GM18519 (cell line): Measurements from ENCODE around the gene KLK1.

ENCODE experiments used
- ATAC-seq: cut with Tn5 transposase; IDR thresholded peaks from one replicate; pipeline ENCODE4 v1.9.1; 2021; ENCODE audit warnings: mild to moderate bottlenecking, moderate library complexity; ENCODE audit not compliant: unreplicated experiment, low FRiP score

KLK1 gene

GRCh38 chr19:50823389-50824042 lies at the start of gene KLK1:
KLK1 (minus strand) TSS chr19:50823787; CDS start chr19:50823748, 39 bp downstream.
- no peak for ATAC-seq

DNA sequence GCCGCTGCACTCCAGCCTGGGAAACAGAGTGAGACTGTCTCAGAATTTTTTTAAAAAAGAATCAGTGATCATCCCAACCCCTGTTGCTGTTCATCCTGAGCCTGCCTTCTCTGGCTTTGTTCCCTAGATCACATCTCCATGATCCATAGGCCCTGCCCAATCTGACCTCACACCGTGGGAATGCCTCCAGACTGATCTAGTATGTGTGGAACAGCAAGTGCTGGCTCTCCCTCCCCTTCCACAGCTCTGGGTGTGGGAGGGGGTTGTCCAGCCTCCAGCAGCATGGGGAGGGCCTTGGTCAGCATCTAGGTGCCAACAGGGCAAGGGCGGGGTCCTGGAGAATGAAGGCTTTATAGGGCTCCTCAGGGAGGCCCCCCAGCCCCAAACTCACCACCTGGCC lies 49.5 kb upstream of the KLK1 start, which contains the start of gene KLK2:
Gene KLK2 (plus strand): TSS at position 384 of the 400 bp plus-strand sequence. CDS start 35 bp downstream, outside the sequence.
- ATAC-seq: no peak

DNA sequence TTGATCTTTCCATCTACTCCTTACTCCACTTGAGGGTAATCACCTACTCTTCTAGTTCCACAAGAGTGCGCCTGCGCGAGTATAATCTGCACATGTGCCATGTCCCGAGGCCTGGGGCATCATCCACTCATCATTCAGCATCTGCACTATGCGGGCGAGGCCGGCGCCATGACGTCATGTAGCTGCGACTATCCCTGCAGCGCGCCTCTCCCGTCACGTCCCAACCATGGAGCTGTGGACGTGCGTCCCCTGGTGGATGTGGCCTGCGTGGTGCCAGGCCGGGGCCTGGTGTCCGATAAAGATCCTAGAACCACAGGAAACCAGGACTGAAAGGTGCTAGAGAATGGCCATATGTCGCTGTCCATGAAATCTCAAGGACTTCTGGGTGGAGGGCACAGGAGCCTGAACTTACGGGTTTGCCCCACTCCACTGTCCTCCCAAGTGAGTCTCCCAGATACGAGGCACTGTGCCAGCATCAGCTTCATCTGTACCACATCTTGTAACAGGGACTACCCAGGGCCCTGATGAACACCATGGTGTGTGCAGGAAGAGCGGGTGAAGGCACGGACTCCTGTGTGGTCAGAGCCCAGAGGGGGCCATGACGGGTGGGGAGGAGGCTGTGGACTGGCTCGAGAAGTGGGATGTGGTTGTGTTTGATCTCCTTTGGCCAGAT lies 47.0 kb upstream of the KLK1 start:
- no peak for ATAC-seq

DNA sequence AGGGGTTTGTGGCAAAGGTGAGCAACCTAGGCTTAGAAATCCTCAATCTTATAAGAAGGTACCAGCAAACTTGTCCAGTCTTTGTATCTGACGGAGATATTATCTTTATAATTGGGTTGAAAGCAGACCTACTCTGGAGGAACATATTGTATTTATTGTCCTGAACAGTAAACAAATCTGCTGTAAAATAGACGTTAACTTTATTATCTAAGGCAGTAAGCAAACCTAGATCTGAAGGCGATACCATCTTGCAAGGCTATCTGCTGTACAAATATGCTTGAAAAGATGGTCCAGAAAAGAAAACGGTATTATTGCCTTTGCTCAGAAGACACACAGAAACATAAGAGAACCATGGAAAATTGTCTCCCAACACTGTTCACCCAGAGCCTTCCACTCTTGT lies 45.9 kb upstream of the KLK1 start:
- no peak for ATAC-seq

DNA sequence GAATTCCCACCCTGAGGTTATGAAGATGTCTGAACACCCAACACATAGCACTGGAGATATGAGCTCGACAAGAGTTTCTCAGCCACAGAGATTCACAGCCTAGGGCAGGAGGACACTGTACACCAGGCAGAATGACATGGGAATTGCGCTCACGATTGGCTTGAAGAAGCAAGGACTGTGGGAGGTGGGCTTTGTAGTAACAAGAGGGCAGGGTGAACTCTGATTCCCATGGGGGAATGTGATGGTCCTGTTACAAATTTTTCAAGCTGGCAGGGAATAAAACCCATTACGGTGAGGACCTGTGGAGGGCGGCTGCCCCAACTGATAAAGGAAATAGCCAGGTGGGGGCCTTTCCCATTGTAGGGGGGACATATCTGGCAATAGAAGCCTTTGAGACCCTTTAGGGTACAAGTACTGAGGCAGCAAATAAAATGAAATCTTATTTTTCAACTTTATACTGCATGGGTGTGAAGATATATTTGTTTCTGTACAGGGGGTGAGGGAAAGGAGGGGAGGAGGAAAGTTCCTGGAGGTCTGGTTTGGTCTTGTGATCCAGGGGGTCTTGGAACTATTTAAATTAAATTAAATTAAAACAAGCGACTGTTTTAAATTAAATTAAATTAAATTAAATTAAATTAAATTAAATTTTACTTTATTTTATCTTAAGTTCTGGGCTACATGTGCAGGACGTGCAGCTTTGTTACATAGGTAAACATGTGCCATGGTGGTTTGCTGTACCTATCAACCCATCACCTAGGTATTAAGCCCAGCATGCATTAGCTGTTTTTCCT lies 38.1 kb upstream of the KLK1 start:
- no peak for ATAC-seq

DNA sequence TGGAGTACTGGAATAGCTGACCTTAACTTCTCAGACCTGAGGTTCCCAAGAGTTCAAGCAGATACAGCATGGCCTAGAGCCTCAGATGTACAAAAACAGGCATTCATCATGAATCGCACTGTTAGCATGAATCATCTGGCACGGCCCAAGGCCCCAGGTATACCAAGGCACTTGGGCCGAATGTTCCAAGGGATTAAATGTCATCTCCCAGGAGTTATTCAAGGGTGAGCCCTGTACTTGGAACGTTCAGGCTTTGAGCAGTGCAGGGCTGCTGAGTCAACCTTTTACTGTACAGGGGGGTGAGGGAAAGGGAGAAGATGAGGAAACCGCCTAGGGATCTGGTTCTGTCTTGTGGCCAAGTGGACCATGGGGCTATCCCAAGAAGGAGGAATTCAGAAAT lies 37.4 kb upstream of the KLK1 start:
- ATAC-seq: no peak

GRCh38 chr19:50859849-50860248 lies 36.3 kb upstream of the KLK1 start:
- no peak for ATAC-seq

DNA sequence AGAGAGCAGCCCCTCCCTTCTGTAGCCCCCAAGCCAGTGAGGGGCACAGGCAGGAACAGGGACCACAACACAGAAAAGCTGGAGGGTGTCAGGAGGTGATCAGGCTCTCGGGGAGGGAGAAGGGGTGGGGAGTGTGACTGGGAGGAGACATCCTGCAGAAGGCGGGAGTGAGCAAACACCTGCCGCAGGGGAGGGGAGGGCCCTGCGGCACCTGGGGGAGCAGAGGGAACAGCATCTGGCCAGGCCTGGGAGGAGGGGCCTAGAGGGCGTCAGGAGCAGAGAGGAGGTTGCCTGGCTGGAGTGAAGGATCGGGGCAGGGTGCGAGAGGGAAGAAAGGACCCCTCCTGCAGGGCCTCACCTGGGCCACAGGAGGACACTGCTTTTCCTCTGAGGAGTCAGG lies 35.3 kb upstream of the KLK1 start:
- no peak for ATAC-seq

GRCh38 chr19:50857366-50857765 lies 33.8 kb upstream of the KLK1 start:
- ATAC-seq: no peak

GRCh38 chr19:50854636-50855410 lies 31.2 kb upstream of the KLK1 start, which contains the start of gene KLK3:
KLK3 (plus strand) TSS chr19:50854915; CDS start chr19:50854956, 41 bp downstream.
- ATAC-seq: no peak

- no peak for ATAC-seq
Measured at GRCh38 chr19:50851620-50852019, 28.0 kb upstream of the KLK1 start.

- ATAC-seq: no peak
Measured at GRCh38 chr19:50850738-50851137, 27.2 kb upstream of the KLK1 start.

DNA sequence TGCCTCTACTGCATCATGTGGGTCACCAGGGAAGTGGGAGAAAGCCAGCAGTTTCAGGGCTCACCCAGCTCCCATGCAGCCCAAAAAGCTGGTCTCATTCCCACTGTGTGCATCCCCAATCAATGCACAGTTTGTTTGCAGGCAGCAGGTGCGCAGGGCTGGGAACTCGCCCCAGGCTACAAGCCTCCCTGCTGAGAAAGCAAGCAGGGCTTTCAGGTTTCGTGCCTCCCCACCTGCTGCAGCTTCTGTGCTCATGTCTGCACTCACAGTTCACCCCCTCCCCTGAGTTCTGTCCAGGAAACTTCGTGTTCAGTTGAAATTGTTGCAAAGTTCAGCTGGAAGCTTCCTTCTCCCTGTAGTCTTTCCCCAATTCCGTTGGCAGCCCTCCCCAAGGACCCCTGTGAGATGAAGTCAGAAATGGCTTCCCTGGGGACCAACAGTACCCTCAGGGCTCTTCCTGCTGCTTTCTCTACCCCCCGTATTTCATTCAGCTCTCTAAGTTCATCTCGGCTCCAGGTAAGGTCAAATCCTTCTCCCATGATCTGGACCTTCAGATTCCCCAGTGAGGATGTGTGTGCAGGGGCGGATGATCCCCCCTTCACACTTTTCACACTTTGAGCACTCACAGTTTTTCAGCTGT lies 20.8 kb upstream of the KLK1 start:
- no peak for ATAC-seq

- ATAC-seq: no peak
Measured at GRCh38 chr19:50843701-50844221, 20.2 kb upstream of the KLK1 start.

- ATAC-seq: no peak
Measured at GRCh38 chr19:50843205-50843604, 19.6 kb upstream of the KLK1 start.

- no peak for ATAC-seq
Measured at GRCh38 chr19:50842130-50842529, 18.5 kb upstream of the KLK1 start.

DNA sequence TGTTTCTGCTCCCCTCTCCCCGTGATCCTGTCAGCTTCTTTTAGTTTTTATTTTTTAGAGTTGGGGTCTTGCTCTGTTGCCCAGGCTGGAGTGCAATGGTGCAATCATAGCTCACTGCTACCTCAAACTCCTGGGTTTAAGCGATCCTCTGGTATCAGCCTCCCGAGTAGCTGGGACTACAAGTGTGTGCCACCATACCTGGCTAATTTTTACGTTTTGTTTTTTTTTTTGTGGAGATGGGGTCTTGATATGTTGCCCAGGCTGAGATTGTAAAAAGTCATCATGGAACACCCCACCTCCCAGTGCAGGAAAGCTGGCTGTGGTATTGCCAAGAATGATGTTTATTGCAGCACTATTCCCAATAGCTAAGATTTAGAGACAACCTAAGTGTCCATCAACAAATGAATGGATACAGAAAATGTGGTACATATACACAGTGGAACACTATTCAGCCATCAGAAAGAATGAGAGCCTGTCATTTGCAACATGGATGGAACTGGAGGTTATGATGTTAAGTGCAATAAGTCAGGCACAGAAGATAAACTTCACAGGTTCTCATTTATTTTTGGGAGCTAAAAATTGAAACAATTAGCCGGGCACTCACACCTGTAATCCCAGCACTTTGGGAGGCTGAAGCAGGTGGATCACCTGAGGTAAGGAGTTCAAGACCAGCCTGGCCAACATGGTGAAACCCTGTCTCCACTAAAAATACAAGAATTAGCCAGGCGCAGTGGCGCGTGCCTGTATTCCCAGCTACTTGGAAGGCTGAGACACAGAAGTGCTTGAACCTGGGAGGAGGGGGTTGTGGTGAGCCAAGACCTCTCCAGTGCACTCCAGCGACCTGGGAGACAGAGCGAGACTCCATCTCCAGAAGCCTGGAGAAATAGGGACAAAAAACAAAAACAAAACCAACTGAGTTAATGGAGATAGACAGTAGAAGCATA lies 16.4 kb upstream of the KLK1 start:
- ATAC-seq: no peak

- ATAC-seq: no peak
Measured at GRCh38 chr19:50838239-50838638, 14.7 kb upstream of the KLK1 start.

DNA sequence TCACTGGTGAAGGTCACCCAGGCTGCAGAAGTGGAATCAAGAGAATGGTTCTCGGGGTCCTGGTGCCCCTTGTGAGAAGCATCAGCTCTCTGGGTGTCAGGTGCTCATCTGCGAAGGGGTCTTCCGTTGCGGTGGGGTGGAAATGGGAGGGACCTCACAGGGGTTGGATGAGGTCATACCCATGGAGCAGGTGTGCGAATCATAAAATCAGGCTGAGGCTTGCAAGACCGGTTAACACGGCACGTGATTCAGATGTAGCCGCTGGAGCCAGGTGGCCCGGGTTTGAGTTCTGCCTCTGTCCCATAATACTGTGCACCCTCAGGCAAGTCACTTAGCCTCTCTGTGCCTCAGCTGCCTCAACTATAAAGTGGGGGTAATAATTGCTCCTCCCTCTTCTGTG lies 13.7 kb upstream of the KLK1 start:
- ATAC-seq: no peak
